ENCODE measurements around the gene SENP1. TPM values are rescaled to one million over a fixed set of nuclear protein-coding genes. Genes with fewer than 3 reads are reported as not detected.
"Not testable (repeated sequence)": the region's sequence is repeated elsewhere in the genome, so short reads cannot be mapped to it uniquely, and the experiment has no call there.

SENP1 gene
- total RNA-seq, 1 donor from 2014 or later: 39.1 TPM

GRCh38 chr12:48115957-48116356 lies 10.1 kb upstream of the SENP1 start:
- DNase-seq (ENCODE audit: low spot score in 2 of 2) (no peak), FAIRE-seq (no peak)

DNA sequence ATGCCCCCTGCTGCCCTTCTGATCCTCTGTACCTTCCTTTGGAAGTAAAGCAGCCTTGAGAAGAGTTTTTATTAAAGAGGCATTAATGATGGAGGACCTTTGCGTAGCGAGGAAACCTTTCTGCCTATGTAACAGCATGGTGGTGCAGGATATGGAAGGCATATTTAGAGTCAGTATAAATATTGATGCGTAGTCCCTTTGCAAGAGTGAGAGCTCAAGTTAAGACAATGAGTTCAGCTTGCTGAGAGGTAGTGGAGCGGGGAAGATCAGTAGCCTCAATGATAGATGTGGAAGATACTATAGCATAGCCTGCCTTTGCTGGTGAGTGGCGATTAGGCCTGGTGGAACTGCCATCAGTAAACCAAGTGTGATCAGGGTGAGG lies 5.4 kb upstream of the SENP1 start:
- not testable (repeated sequence) for FAIRE-seq; DNase-seq (ENCODE audit: low spot score in 2 of 2)

GRCh38 chr12:48110691-48111311 lies 4.9 kb upstream of the SENP1 start:
- DNase-seq (ENCODE audit: low spot score in 2 of 2) (no peak), FAIRE-seq (no peak)

GRCh38 chr12:48109424-48109823 lies 3.5 kb upstream of the SENP1 start:
- DNase-seq (ENCODE audit: low spot score in 2 of 2): no peak
- FAIRE-seq: no peak

GRCh38 chr12:48106681-48107613 lies 1.1 kb upstream of the SENP1 start:
- FAIRE-seq: no peak
- peak in 1 of 2 donors; percentile 8 for DNase-seq (ENCODE audit: low spot score in 2 of 2)

DNA sequence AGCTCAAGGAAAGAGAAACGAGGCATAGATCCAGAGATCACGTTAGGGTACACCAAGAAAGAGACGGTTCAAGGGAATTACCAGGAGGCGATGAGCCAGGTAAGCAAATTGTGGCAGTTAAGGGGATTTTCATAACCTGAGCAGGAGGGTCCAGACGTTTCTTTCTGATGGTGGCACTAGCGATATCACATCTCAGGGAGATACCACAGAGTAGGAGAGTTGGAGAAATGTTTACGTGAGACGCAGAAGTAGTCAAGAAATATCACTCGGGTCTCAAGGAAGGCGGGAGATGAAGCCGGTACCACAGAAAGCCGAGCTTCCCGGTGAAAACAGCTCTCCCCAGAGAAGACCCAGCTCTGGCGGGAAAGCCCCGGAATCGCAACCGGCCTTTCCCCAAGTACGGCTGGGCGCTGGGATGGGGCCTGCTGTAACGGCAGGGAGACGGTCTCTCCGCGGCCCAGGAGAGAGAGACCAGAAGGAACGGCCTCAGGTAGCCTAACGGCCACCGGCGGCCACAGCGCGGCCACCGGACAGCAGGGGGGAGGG lies 485 bp downstream of the SENP1 start:
- no peak for DNase-seq (ENCODE audit: low spot score in 2 of 2)
- FAIRE-seq: no peak

DNA sequence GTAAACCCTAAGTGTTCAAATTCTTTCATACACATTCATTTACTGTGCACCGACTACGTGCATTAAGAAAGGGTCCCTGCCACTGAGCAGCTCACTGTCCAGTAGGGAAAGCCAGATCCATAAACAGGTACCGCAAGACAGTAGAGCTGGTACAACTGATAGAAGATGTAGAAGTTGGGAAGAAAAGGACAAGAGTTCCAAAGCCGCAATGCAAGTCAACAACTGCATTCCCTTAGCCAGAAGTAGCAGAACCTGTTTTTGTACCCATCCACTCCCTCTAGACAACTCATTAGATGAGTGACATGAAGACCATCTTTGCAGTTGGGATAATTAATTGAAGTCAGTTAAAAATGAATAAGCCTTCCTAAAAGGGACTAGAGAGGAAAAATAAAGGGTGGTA lies 1.3 kb downstream of the SENP1 start:
- FAIRE-seq (no peak), DNase-seq (ENCODE audit: low spot score in 2 of 2) (no peak)

GRCh38 chr12:48092611-48093010 lies 13.3 kb downstream of the SENP1 start:
- FAIRE-seq (no peak), DNase-seq (ENCODE audit: low spot score in 2 of 2) (no peak)

GRCh38 chr12:48086327-48086726 lies 19.6 kb downstream of the SENP1 start:
- FAIRE-seq: no peak
- no peak for DNase-seq (ENCODE audit: low spot score in 2 of 2)

GRCh38 chr12:48084841-48085460 lies 20.9 kb downstream of the SENP1 start:
- FAIRE-seq: no peak

GRCh38 chr12:48084066-48084465 lies 21.8 kb downstream of the SENP1 start:
- DNase-seq (ENCODE audit: low spot score in 2 of 2): peak in 1 of 2 donors; percentile 10
- no peak for FAIRE-seq

More at GRCh38 chr12:48084841-48085460, 20.9 kb downstream of the SENP1 start:
- DNase-seq (ENCODE audit: low spot score in 2 of 2): no peak

GRCh38 chr12:48080821-48081220 lies 25.1 kb downstream of the SENP1 start:
- DNase-seq (ENCODE audit: low spot score in 2 of 2): no peak
- no peak for FAIRE-seq

DNA sequence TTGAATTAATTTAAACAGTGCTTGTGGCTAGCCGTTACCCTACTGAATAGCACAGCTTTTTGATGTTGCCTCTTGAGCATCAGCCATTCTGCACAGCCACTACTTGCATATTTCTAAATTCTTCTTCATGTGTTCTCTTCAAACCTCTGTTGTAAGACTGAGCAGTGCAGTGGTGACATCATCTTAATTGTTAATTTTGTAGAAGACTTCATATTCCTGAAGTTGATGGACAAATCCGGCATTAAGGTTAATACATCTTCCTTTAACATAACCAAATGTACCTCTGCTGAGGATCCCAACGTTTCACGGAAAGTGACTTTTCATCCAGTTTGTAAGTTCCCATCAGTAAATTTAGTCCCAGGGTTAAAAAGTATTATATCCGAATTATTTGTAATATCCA lies 25.6 kb downstream of the SENP1 start:
- no peak for FAIRE-seq
- DNase-seq (ENCODE audit: low spot score in 2 of 2): no peak

DNA sequence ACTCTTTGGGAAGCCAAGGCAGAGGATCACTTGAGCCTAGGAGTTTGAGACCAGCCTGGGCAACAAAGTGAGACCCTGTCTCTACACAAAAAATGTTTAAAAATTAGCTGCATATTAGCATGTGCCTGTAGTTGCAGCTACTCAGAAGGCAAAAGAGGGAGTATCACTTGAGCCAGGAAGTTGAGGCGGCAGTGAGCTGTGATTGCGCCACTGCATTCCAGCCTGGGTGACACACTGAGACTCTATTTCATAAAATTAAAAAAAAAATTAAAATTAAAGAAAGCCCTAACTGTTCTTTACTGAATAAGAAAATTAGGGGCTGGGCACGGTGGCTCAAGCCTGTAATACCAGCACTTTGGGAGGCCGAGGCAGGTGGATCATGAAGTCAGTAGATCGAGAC lies 27.0 kb downstream of the SENP1 start:
- no peak for FAIRE-seq

DNA sequence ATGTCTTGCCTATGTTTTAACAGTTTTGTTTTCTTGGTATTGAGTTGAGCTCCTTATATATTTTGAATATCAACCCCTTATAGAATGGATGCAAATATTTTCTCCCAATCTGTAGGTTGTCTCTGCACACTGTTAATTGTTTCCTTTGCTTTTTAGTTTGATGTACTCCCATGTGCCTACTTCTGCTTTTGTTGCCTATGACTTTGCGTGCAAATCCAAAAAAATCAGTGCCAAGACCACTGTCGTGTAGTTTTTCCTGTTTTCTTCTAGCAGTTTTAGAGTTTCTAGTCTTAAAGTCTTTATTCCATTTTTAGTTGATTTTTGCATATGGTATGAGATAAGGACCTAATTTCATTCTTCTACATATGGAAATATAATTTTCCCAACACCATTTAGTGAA lies 28.8 kb downstream of the SENP1 start:
- FAIRE-seq: no peak
- no peak for DNase-seq (ENCODE audit: low spot score in 2 of 2)

More for the DNA sequence above, 27.0 kb downstream of the SENP1 start:
- DNase-seq (ENCODE audit: low spot score in 2 of 2): no peak

GRCh38 chr12:48075832-48076231 lies 30.0 kb downstream of the SENP1 start:
- FAIRE-seq: no peak
- no peak for DNase-seq (ENCODE audit: low spot score in 2 of 2)

DNA sequence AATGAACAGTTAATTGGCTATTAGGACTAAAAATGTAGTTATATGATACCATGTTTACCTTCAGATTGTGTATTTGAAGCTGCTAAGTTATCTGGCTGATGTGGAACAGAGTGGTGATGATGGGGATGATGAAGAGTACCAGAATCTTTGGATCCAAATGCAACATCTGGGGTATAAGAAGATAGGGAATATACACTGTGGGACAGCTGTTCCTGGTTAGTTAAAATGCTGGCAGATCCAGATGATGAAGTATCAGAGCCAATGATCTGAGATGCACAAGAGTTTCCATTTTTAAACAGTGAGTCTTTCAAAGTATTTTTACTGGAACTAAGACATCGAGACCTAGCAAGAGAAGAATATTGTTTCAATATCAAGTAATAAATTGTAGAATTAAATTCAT lies 31.6 kb downstream of the SENP1 start:
- no peak for FAIRE-seq
- DNase-seq (ENCODE audit: low spot score in 2 of 2): no peak

- DNase-seq (ENCODE audit: low spot score in 2 of 2) (no peak), FAIRE-seq (no peak)
Measured at GRCh38 chr12:48072266-48072665, 33.6 kb downstream of the SENP1 start.

- DNase-seq (ENCODE audit: low spot score in 2 of 2): no peak
- no peak for FAIRE-seq
Measured at GRCh38 chr12:48071808-48072207, 34.1 kb downstream of the SENP1 start.

DNA sequence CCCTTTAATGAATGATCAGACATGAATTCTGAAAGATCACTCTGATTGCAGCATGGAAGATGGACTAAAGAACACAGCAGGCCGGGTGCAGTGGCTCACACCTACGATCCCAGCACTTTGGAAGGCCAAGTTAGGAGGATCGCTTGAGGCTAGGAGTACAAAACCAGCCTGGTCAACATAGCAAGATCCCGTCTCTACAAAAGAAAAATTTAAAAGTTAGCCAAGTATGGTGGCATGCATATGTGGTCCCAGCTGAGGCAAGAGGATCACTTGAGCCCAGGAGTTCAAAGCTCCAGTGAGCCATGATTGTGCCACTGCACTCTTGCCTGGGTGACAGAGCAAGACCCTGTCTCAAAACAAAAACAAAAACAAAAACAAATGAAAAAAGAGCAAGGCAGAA lies 35.1 kb downstream of the SENP1 start:
- FAIRE-seq: no peak
- DNase-seq (ENCODE audit: low spot score in 2 of 2): no peak

- no peak for FAIRE-seq
- no peak for DNase-seq (ENCODE audit: low spot score in 2 of 2)
Measured at GRCh38 chr12:48070033-48070432, 35.8 kb downstream of the SENP1 start.

All from frontal cortex (tissue), 4 donors.